H1 (cell line): ENCODE data around the gene SYTL1. TPM values are rescaled to one million over a fixed set of nuclear protein-coding genes. Genes with fewer than 3 reads are reported as not detected.

Experiments
- CTCF ChIA-PET: fragments of 300-600 bp; sonication (Branson Sonifier 250); formaldehyde crosslinking; loops from one replicate; lab custom pipeline; 2021; ENCODE audit not compliant: partially characterized antibody; lab: Charles Lee
- POLR2A ChIA-PET: fragments of 300-600 bp; sonication (Branson Sonifier 250); formaldehyde crosslinking; loops from one replicate; lab custom pipeline; 2021; ENCODE audit warnings: inconsistent platforms; ENCODE audit not compliant: partially characterized antibody; lab: Charles Lee
- DNase-seq, 2 experiments: peaks; one replicate each; pipeline versions ENCODE4 v3.0.0 to v3.0.0-alpha.2; 2010 to 2022; ENCODE audit warnings: low spot score in 2 of 2, low read depth in 1 of 2, mixed read lengths in 1 of 2
- FAIRE-seq: peaks from 2 replicates; lab custom pipeline; 2011; peaks lifted over from hg19 to GRCh38; lab: Jason Lieb, UNC
- H2AFZ ChIP-seq: 2 replicates; pipeline ENCODE4 v1.8.1; 2012; ENCODE audit warnings: low read length, inconsistent platforms
- H2AK5ac ChIP-seq: 2 replicates; pipeline ENCODE4 v1.6.1; 2013; ENCODE audit warnings: low read depth, low read length
- H2BK120ac ChIP-seq: replicated peaks from 2 replicates; pipeline ENCODE3; 2013; ENCODE audit warnings: low read depth, low read length, inconsistent platforms
- H2BK12ac ChIP-seq: 2 replicates; pipeline ENCODE4 v1.6.1; 2013; ENCODE audit warnings: low read depth, low read length
- H2BK15ac ChIP-seq: 2 replicates; pipeline ENCODE4 v1.6.1; 2013; ENCODE audit warnings: low read length
- H2BK20ac ChIP-seq: 2 replicates; pipeline ENCODE4 v1.6.1; 2013; ENCODE audit warnings: low read length
- H2BK5ac ChIP-seq: 2 replicates; pipeline ENCODE4 v1.6.1; 2013; ENCODE audit warnings: low read depth, low read length
- H3K14ac ChIP-seq: 2 replicates; pipeline ENCODE4 v1.6.1; 2013; ENCODE audit warnings: inconsistent platforms; ENCODE audit not compliant: insufficient read length
- H3K18ac ChIP-seq: 2 replicates; pipeline ENCODE4 v1.6.1; 2013; ENCODE audit warnings: low read length; ENCODE audit errors: extremely low read depth
- H3K23ac ChIP-seq: 2 replicates; pipeline ENCODE4 v1.6.1; 2013; ENCODE audit warnings: inconsistent platforms; ENCODE audit not compliant: insufficient read length
- H3K23me2 ChIP-seq: 2 replicates; pipeline ENCODE4 v1.6.1; 2013; ENCODE audit warnings: low read depth, low read length
- H3K27ac ChIP-seq: 2 replicates; pipeline ENCODE4 v1.6.1; 2011; ENCODE audit warnings: low read depth, low read length, inconsistent platforms
- H3K27me3 ChIP-seq, 4 experiments: replicated peaks in 1 of 4; 1 replicate in 1 of 4; 2 replicates in 3 of 4; pipeline versions ENCODE4 v1.6.1 to v1.8.1; 2011 to 2013; ENCODE audit warnings: low read length in 3 of 4, mild to moderate bottlenecking in 3 of 4, inconsistent platforms in 2 of 4, mixed read lengths in 2 of 4, moderate library complexity in 1 of 4; ENCODE audit not compliant: control insufficient read depth in 3 of 4, insufficient read depth in 3 of 4; ENCODE audit errors: extremely low read depth in 1 of 4
- H3K36me3 ChIP-seq, 4 experiments: 2 replicates each; pipeline versions ENCODE4 v1.6.1 to v1.8.1; 2011 to 2013; ENCODE audit warnings: mild to moderate bottlenecking in 4 of 4, low read length in 3 of 4, moderate library complexity in 2 of 4, control low read depth in 1 of 4, inconsistent platforms in 1 of 4; ENCODE audit not compliant: insufficient read depth in 4 of 4, control insufficient read depth in 2 of 4
- H3K4ac ChIP-seq: replicated peaks from 2 replicates; pipeline ENCODE3; 2013; ENCODE audit warnings: low read length, low read depth, mixed read lengths, inconsistent platforms; ENCODE audit not compliant: insufficient read length
- H3K4me1 ChIP-seq, 4 experiments: replicated peaks in 1 of 4; 1 replicate in 1 of 4; 2 replicates in 3 of 4; pipeline versions ENCODE4 v1.6.1 to v1.8.1; 2011 to 2013; ENCODE audit warnings: low read length in 3 of 4, inconsistent platforms in 2 of 4, mixed read lengths in 1 of 4; ENCODE audit not compliant: insufficient read depth in 4 of 4, control insufficient read depth in 3 of 4
- H3K4me2 ChIP-seq, 2 experiments: 2 replicates each; pipeline versions ENCODE4 v1.6.1 to v1.8.1; 2011 to 2013; ENCODE audit warnings: low read depth in 2 of 2, low read length in 2 of 2, control low read depth in 1 of 2, inconsistent platforms in 1 of 2, mild to moderate bottlenecking in 1 of 2; ENCODE audit not compliant: insufficient read depth in 1 of 2
- H3K4me3 ChIP-seq, 4 experiments: fragments of 200-600, 300-600 bp in 1 of 4; sonication (generic), shearing (Covaris generic), sonication (Bioruptor Twin) in 1 of 4; 2 replicates each; pipeline versions ENCODE4 v1.5.1 to v1.8.1; 2011 to 2016; ENCODE audit warnings: low read length in 4 of 4, low read depth in 3 of 4, control low read depth in 2 of 4, inconsistent platforms in 2 of 4, mild to moderate bottlenecking in 2 of 4, mixed read lengths in 1 of 4, moderate library complexity in 1 of 4; ENCODE audit not compliant: insufficient read depth in 2 of 4; ENCODE audit errors: extremely low read depth in 1 of 4
- H3K56ac ChIP-seq: replicated peaks from 2 replicates; pipeline ENCODE3; 2013; ENCODE audit warnings: low read depth, mild to moderate bottlenecking, mixed read lengths, low read length, inconsistent platforms; ENCODE audit not compliant: insufficient read length
- H3K79me1 ChIP-seq: 2 replicates; pipeline ENCODE4 v1.6.1; 2013; ENCODE audit warnings: low read depth, low read length, control low read depth
- H3K79me2 ChIP-seq, 2 experiments: 2 replicates each; pipeline versions ENCODE4 v1.6.1 to v1.8.1; 2012 to 2013; ENCODE audit warnings: low read length in 2 of 2, mild to moderate bottlenecking in 2 of 2, inconsistent platforms in 1 of 2; ENCODE audit not compliant: insufficient read depth in 2 of 2, control insufficient read depth in 1 of 2
- H3K9ac ChIP-seq, 4 experiments: replicated peaks in 1 of 4; 1 replicate in 1 of 4; 2 replicates in 3 of 4; pipeline versions ENCODE4 v1.6.1 to v1.8.1; 2011 to 2013; ENCODE audit warnings: low read depth in 3 of 4, low read length in 3 of 4, control low read depth in 2 of 4, mild to moderate bottlenecking in 2 of 4, moderate library complexity in 2 of 4, inconsistent platforms in 1 of 4; ENCODE audit errors: extremely low read depth in 1 of 4
- H3K9me3 ChIP-seq, 2 experiments: 2 replicates each; pipeline versions ENCODE4 v1.6.1 to v1.8.1; 2012 to 2013; ENCODE audit warnings: mild to moderate bottlenecking in 2 of 2, moderate library complexity in 2 of 2, control low read depth in 1 of 2, inconsistent platforms in 1 of 2, low read depth in 1 of 2, low read length in 1 of 2, mixed read lengths in 1 of 2; ENCODE audit not compliant: insufficient read depth in 2 of 2
- H4K20me1 ChIP-seq, 2 experiments: replicated peaks in 1 of 2; 2 replicates each; pipeline versions ENCODE3 to v1.8.1; 2011 to 2013; ENCODE audit warnings: inconsistent platforms in 2 of 2, low read length in 2 of 2, mild to moderate bottlenecking in 1 of 2; ENCODE audit not compliant: insufficient read depth in 2 of 2, control insufficient read depth in 1 of 2
- H4K5ac ChIP-seq: 2 replicates; pipeline ENCODE4 v1.6.1; 2013; ENCODE audit warnings: low read length, low read depth, mixed read lengths, inconsistent platforms; ENCODE audit not compliant: insufficient read length
- H4K8ac ChIP-seq: 2 replicates; pipeline ENCODE4 v1.8.0; 2013; ENCODE audit warnings: mild to moderate bottlenecking, moderate library complexity, low read length, inconsistent platforms; ENCODE audit not compliant: insufficient read depth; ENCODE audit errors: extremely low read depth
- H4K91ac ChIP-seq: replicated peaks from 2 replicates; pipeline ENCODE3; 2013; ENCODE audit warnings: low read length, mixed read lengths, inconsistent platforms; ENCODE audit not compliant: insufficient read length
- ASH2L ChIP-seq: fragments of 200-600, 300-600 bp; sonication (generic); IDR thresholded peaks from one replicate; pipeline ENCODE4 v1.7.1; 2017; ENCODE audit warnings: low read length
- ATF2 ChIP-seq: IDR thresholded peaks from 2 replicates; pipeline ENCODE4 v1.6.1; 2012; ENCODE audit warnings: low read length, inconsistent platforms
- CBX5 ChIP-seq: fragments of 300-800, 300-1000 bp; sonication (generic); IDR thresholded peaks from 2 replicates; pipeline ENCODE4 v1.7.1; 2016; ENCODE audit warnings: antibody characterized with exemption, low read length, low read depth
- CEBPB ChIP-seq: IDR thresholded peaks from 2 replicates; pipeline ENCODE4 v1.6.1; 2012; ENCODE audit warnings: low read depth, low read length
- GABPA ChIP-seq: IDR thresholded peaks from 2 replicates; pipeline ENCODE4 v1.6.1; 2011; ENCODE audit warnings: mild to moderate bottlenecking, low read length, moderate library complexity, borderline replicate concordance; ENCODE audit not compliant: insufficient read depth
- POU5F1 ChIP-seq: IDR thresholded peaks from 2 replicates; pipeline ENCODE4 v1.6.1; 2011; ENCODE audit warnings: low read depth, mild to moderate bottlenecking, low read length, moderate library complexity
- SIN3A ChIP-seq, 2 experiments: IDR thresholded peaks in 1 of 2; conservative IDR thresholded peaks in 1 of 2; 2 replicates each; pipeline ENCODE4 v1.6.1; 2011 to 2012; ENCODE audit warnings: low read length in 2 of 2, improper control_type of control experiment in 1 of 2, low read depth in 1 of 2, mild to moderate bottlenecking in 1 of 2
- SP1 ChIP-seq: IDR thresholded peaks from 2 replicates; pipeline ENCODE4 v1.6.1; 2011; ENCODE audit warnings: low read depth, low read length
- SP4 ChIP-seq: IDR thresholded peaks from 2 replicates; pipeline ENCODE4 v1.6.1; 2012; ENCODE audit warnings: low read length, inconsistent platforms
- SRF ChIP-seq: IDR thresholded peaks from 2 replicates; pipeline ENCODE4 v1.6.1; 2011; ENCODE audit warnings: mild to moderate bottlenecking, low read depth, low read length, moderate library complexity
- TBP ChIP-seq: IDR thresholded peaks from 2 replicates; pipeline ENCODE4 v1.6.1; 2011; ENCODE audit warnings: low read depth, low read length, improper control_type of control experiment
- TEAD4 ChIP-seq: IDR thresholded peaks from 2 replicates; pipeline ENCODE4 v1.6.1; 2012; ENCODE audit warnings: low read depth, low read length, inconsistent platforms, mixed read lengths
- YY1 ChIP-seq: IDR thresholded peaks from 2 replicates; pipeline ENCODE4 v1.6.1; 2011; ENCODE audit warnings: low read depth, mild to moderate bottlenecking, low read length
- WGBS, 2 experiments: shearing (Covaris generic) in 1 of 2; methylation state at CpG; one replicate each; pipeline versions ENCODE4 v1.1.6 to v1.1.7; 2013 to 2015; ENCODE audit warnings: low lambda C conversion rate in 2 of 2, mixed read lengths in 2 of 2, inconsistent platforms in 1 of 2, low coverage in 1 of 2, missing lambda C conversion rate in 1 of 2; ENCODE audit not compliant: insufficient replicate concordance in 2 of 2, insufficient coverage in 1 of 2, insufficient read length in 1 of 2; ENCODE audit errors: extremely low coverage in 1 of 2, missing lambda C conversion rate in 1 of 2; 5-methylcytosine and 5-hydroxymethylcytosine counted together
- polyA plus RNA-seq, 7 experiments: library from polyadenylated mRNA; depleted of rRNA in 3 of 7; stranded (reverse) in 5 of 7; unstranded in 2 of 7; fragments of >200 nt in 5 of 7; fragments of 200-250 nt in 2 of 7; gene quantifications; 1 replicate in 5 of 7; 2 replicates in 1 of 7; 4 replicates in 1 of 7; pipeline versions ENCODE4 v1.2.1 to v1.2.3, GENCODE V29; 2011 to 2013; ENCODE audit warnings: missing spikeins in 2 of 7, mixed read lengths in 2 of 7
- total RNA-seq: library from RNA; stranded (reverse); fragmentation: NEBNext Ultra II Directional; extraction: Animal tissue kit (Norgen Biotek cat#: 25700); gene quantifications from 2 replicates; pipeline ENCODE4 v1.2.1, GENCODE V29; 2021

SYTL1 gene
- total and polyA plus RNA-seq, 2 of the 8 experiments (the other 6 are each of a cell fraction or from before 2014, with no cell fraction given): 6.4 to 19.5 TPM

DNA sequence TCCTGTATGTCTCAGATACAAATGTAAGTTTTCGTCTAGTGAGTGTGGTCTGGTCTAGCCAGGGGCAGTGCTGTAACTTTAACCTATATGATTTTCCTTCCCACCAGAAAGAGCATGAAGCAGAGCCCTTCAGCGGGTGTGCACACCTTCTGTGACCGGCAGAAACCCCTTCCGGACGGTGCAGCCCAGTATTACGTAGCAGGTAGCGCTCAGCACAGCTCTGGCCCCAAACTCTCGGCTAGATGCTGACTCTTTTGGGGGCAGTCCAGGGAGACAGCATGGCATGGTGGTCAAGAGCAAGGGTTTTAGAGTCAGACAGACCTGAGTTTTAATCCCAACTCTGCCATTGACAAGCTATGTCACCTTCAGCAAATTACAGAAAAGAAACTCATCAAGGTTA lies 47.9 kb upstream of the SYTL1 start:
- no peak overlapping the region for H3K9ac ChIP-seq
- no peak overlapping the region for H2BK5ac ChIP-seq
- no peak overlapping the region for H2BK20ac ChIP-seq
- no peak overlapping the region for H2BK12ac ChIP-seq
- peaks cover 0 to 4% of the 10 kb centered on the region in 2 experiments; a peak in 1 of 4 replicates for H3K9me3 ChIP-seq
- H3K4me3 ChIP-seq: no peak overlapping the region
- no peak overlapping the region for H3K14ac ChIP-seq
- no peak overlapping the region for H3K56ac ChIP-seq
- no peak overlapping the region for H2AFZ ChIP-seq
- DNase-seq: no peak
- no peak for TF ChIP-seq SRF
- no peak for TF ChIP-seq SP4
- no peak for TF ChIP-seq ASH2L
- TF ChIP-seq POU5F1: no peak
- TF ChIP-seq ATF2: no peak
- TF ChIP-seq SIN3A (conservative IDR thresholded peaks at IDR 0.05 in 1 of 2, IDR thresholded peaks at IDR 0.05 in 1 of 2; ENCODE audit: low read depth in 1 of 2, low read length in 2 of 2): no peak
- TF ChIP-seq YY1: no peak
- TF ChIP-seq CEBPB: no peak
- TF ChIP-seq TBP: no peak
- TF ChIP-seq SP1: no peak
- no peak for TF ChIP-seq CBX5
- TF ChIP-seq TEAD4: no peak
- TF ChIP-seq GABPA: no peak
- TF ChIP-seq, all 59 proteins: peak for 0
- Histone ChIP-seq H3K4ac (no peak overlapping the region), H3K27me3 (no peaks in the 10 kb centered on the region), H4K91ac (no peak overlapping the region), H4K20me1 (no peaks in the 10 kb centered on the region), H2BK15ac (no peak overlapping the region), H4K5ac (no peak overlapping the region), H3K23me2 (no peaks in the 10 kb centered on the region), H2BK120ac (no peak overlapping the region), H3K4me2 (no peak overlapping the region), H3K36me3 (no peaks in the 10 kb centered on the region; a peak in 1 of 8 replicates), H3K79me1 (no peaks in the 10 kb centered on the region), H3K23ac (no peak overlapping the region), H3K27ac (no peak overlapping the region), H3K18ac (no peak overlapping the region), H2AK5ac (no peak overlapping the region), H3K4me1 (no peaks in the 10 kb centered on the region; a peak in 1 of 7 replicates), H4K8ac (no peak overlapping the region), H3K79me2 (no peaks in the 10 kb centered on the region)
- 94% methylated on average over 8 of the region's 8 CpGs; no CpG with 5 or more reads in 1 of the 2 experiments for WGBS, 2 experiments
- ChIA-PET CTCF (interaction anchor here (0.5 to 17.9 kb wide), 18 partner anchors 10 to 488 kb away, joined by 3 to 321 read pairs (median 4); partner anchors contain the start of genes CD164L2, GPR3 and SYTL1), POLR2A (interaction anchor here (1.1 to 1.3 kb wide), 3 partner anchors 9 to 189 kb away, joined by 3 to 4 read pairs (median 3); partner anchors contain the start of gene SLC9A1)
- FAIRE-seq: no peak
